Measurements from ENCODE around the gene TNIK.

Gene TNIK

GRCh38 chr3:171044835-171045793 is 415.1 kb downstream of the TNIK start:
- TF ChIP-seq REST (IDR thresholded peaks at IDR 0.05; ENCODE audit: insufficient read depth in 1 of 2, low read depth in 2 of 2, low read length in 2 of 2) (no peak), SIN3A (IDR thresholded peaks at IDR 0.05; ENCODE audit: borderline replicate concordance, insufficient read depth, low read length) (no peak), FOXP2 (optimal IDR thresholded peaks at IDR 0.05; ENCODE audit: borderline replicate concordance, extremely low read depth, extremely low read length, insufficient read depth) (no peak), TAF1 (IDR thresholded peaks at IDR 0.05; ENCODE audit: borderline replicate concordance, insufficient read depth, low read length) (no peak), POLR2AphosphoS5 (IDR thresholded peaks at IDR 0.05; ENCODE audit: low read depth, low read length) (no peak)

- TF ChIP-seq POLR2AphosphoS5 (IDR thresholded peaks at IDR 0.05; ENCODE audit: low read depth, low read length) (no peak), SIN3A (IDR thresholded peaks at IDR 0.05; ENCODE audit: borderline replicate concordance, insufficient read depth, low read length) (no peak), REST (IDR thresholded peaks at IDR 0.05; ENCODE audit: insufficient read depth in 1 of 2, low read depth in 2 of 2, low read length in 2 of 2) (no peak), TAF1 (IDR thresholded peaks at IDR 0.05; ENCODE audit: borderline replicate concordance, insufficient read depth, low read length) (no peak), FOXP2 (optimal IDR thresholded peaks at IDR 0.05; ENCODE audit: borderline replicate concordance, extremely low read depth, extremely low read length, insufficient read depth) (no peak)
Observed at GRCh38 chr3:171044384-171044783, 415.8 kb downstream of the TNIK start.

- no peak for TF ChIP-seq REST (IDR thresholded peaks at IDR 0.05; ENCODE audit: insufficient read depth in 1 of 2, low read depth in 2 of 2, low read length in 2 of 2)
- TF ChIP-seq TAF1 (IDR thresholded peaks at IDR 0.05; ENCODE audit: borderline replicate concordance, insufficient read depth, low read length), result no peak
- TF ChIP-seq POLR2AphosphoS5 (IDR thresholded peaks at IDR 0.05; ENCODE audit: low read depth, low read length), result no peak
- TF ChIP-seq SIN3A (IDR thresholded peaks at IDR 0.05; ENCODE audit: borderline replicate concordance, insufficient read depth, low read length), result no peak
- TF ChIP-seq FOXP2 (optimal IDR thresholded peaks at IDR 0.05; ENCODE audit: borderline replicate concordance, extremely low read depth, extremely low read length, insufficient read depth), result no peak
Observed at GRCh38 chr3:171039674-171040073, 420.5 kb downstream of the TNIK start.

- no peak for TF ChIP-seq TAF1 (IDR thresholded peaks at IDR 0.05; ENCODE audit: borderline replicate concordance, insufficient read depth, low read length)
- TF ChIP-seq SIN3A (IDR thresholded peaks at IDR 0.05; ENCODE audit: borderline replicate concordance, insufficient read depth, low read length), result no peak
- no peak for TF ChIP-seq FOXP2 (optimal IDR thresholded peaks at IDR 0.05; ENCODE audit: borderline replicate concordance, extremely low read depth, extremely low read length, insufficient read depth)
- TF ChIP-seq REST (IDR thresholded peaks at IDR 0.05; ENCODE audit: insufficient read depth in 1 of 2, low read depth in 2 of 2, low read length in 2 of 2), result no peak
- TF ChIP-seq POLR2AphosphoS5 (IDR thresholded peaks at IDR 0.05; ENCODE audit: low read depth, low read length), result no peak
Observed at GRCh38 chr3:171038342-171038741, 421.9 kb downstream of the TNIK start.

All from PFSK-1 (cell line).